NT2/D1 (cell line): ENCODE data around the gene ACOXL.

Experiments
- DNase-seq: peaks from one replicate; pipeline ENCODE4 v3.0.0-alpha.2; 2011; ENCODE audit warnings: low read depth, low spot score
- H3K27me3 ChIP-seq: 2 replicates; pipeline ENCODE4 v1.6.0; 2011; ENCODE audit warnings: mild to moderate bottlenecking; ENCODE audit not compliant: insufficient read length, insufficient read depth
- H3K36me3 ChIP-seq: 2 replicates; pipeline ENCODE4 v1.6.1; 2011; ENCODE audit warnings: mild to moderate bottlenecking, low read length, mixed read lengths; ENCODE audit not compliant: insufficient read depth, insufficient read length
- H3K4me1 ChIP-seq: 2 replicates; pipeline ENCODE4 v1.5.1; 2011; ENCODE audit not compliant: insufficient read depth, insufficient read length
- H3K4me3 ChIP-seq: 2 replicates; pipeline ENCODE4 v1.5.1; 2011; ENCODE audit warnings: low read depth; ENCODE audit not compliant: insufficient read length
- H3K9ac ChIP-seq: 2 replicates; pipeline ENCODE4 v1.6.0; 2011; ENCODE audit warnings: low read depth; ENCODE audit not compliant: insufficient read length
- H3K9me3 ChIP-seq: 2 replicates; pipeline ENCODE4 v1.5.1; 2011; ENCODE audit warnings: mild to moderate bottlenecking, low read length; ENCODE audit not compliant: insufficient read depth
- SUZ12 ChIP-seq: IDR thresholded peaks from 2 replicates; pipeline ENCODE4 v1.6.1; 2011; ENCODE audit not compliant: insufficient read length, insufficient read depth; ENCODE audit errors: extremely low read depth
- YY1 ChIP-seq: IDR thresholded peaks from 2 replicates; pipeline ENCODE4 v1.6.1; 2011; ENCODE audit not compliant: insufficient read length, insufficient read depth
- ZNF274 ChIP-seq: IDR thresholded peaks from 2 replicates; pipeline ENCODE4 v1.6.1; 2011; ENCODE audit warnings: mild to moderate bottlenecking, low read depth, low read length

ACOXL gene

GRCh38 chr2:111095434-111095833, 363.1 kb downstream of the ACOXL start:
- H3K27me3 ChIP-seq, result no peaks in the 10 kb centered on the region
- no peak for TF ChIP-seq SUZ12
- no peak for TF ChIP-seq YY1
- TF ChIP-seq ZNF274, result no peak
- H3K4me1 ChIP-seq, result no peaks in the 10 kb centered on the region
- no peak overlapping the region for H3K9ac ChIP-seq
- no peak overlapping the region for H3K4me3 ChIP-seq
- H3K9me3 ChIP-seq, result no peaks in the 10 kb centered on the region
- no peak for DNase-seq
- H3K36me3 ChIP-seq, result no peaks in the 10 kb centered on the region

- Histone ChIP-seq H3K27me3 (no peaks in the 10 kb centered on the region), H3K4me3 (no peak overlapping the region), H3K4me1 (peaks cover 2% of the 10 kb centered on the region), H3K36me3 (no peaks in the 10 kb centered on the region), H3K9me3 (no peaks in the 10 kb centered on the region), H3K9ac (no peak overlapping the region)
- DNase-seq, result no peak
- no peak for TF ChIP-seq ZNF274
- no peak for TF ChIP-seq SUZ12
- no peak for TF ChIP-seq YY1
These were observed 367.0 kb downstream of the ACOXL start for GRCh38 chr2:111099402-111099801.

GRCh38 chr2:111100087-111100764, 367.9 kb downstream of the ACOXL start:
- no peak overlapping the region for H3K9ac ChIP-seq
- no peak overlapping the region for H3K4me3 ChIP-seq
- H3K9me3 ChIP-seq, result no peaks in the 10 kb centered on the region
- DNase-seq, result no peak
- peaks cover 2% of the 10 kb centered on the region for H3K4me1 ChIP-seq
- TF ChIP-seq ZNF274 (no peak), YY1 (no peak), SUZ12 (no peak)
- H3K36me3 ChIP-seq, result no peaks in the 10 kb centered on the region
- no peaks in the 10 kb centered on the region for H3K27me3 ChIP-seq

GRCh38 chr2:111100765-111101162, 368.4 kb downstream of the ACOXL start:
- Histone ChIP-seq H3K4me3 (no peak overlapping the region), H3K9me3 (no peaks in the 10 kb centered on the region), H3K27me3 (no peaks in the 10 kb centered on the region), H3K9ac (no peak overlapping the region), H3K4me1 (peaks cover 2% of the 10 kb centered on the region), H3K36me3 (no peaks in the 10 kb centered on the region)
- no peak for DNase-seq
- TF ChIP-seq YY1, result no peak
- TF ChIP-seq ZNF274, result no peak
- no peak for TF ChIP-seq SUZ12

- Histone ChIP-seq H3K4me1 (peaks cover 2% of the 10 kb centered on the region), H3K9me3 (no peaks in the 10 kb centered on the region), H3K27me3 (no peaks in the 10 kb centered on the region), H3K4me3 (no peak overlapping the region), H3K36me3 (no peaks in the 10 kb centered on the region), H3K9ac (no peak overlapping the region)
- TF ChIP-seq SUZ12 (no peak), YY1 (no peak), ZNF274 (no peak)
- no peak for DNase-seq
These were observed 369.2 kb downstream of the ACOXL start for GRCh38 chr2:111101592-111101991.

GRCh38 chr2:111102216-111102615, 369.8 kb downstream of the ACOXL start:
- no peak for TF ChIP-seq ZNF274
- TF ChIP-seq SUZ12, result no peak
- peaks cover 2% of the 10 kb centered on the region for H3K4me1 ChIP-seq

GRCh38 chr2:111105926-111106325, 373.6 kb downstream of the ACOXL start:
- no peak for TF ChIP-seq YY1
- TF ChIP-seq ZNF274, result no peak
- TF ChIP-seq SUZ12, result no peak
- no peak overlapping the region for H3K9ac ChIP-seq

More at GRCh38 chr2:111102216-111102615, 369.8 kb downstream of the ACOXL start:
- H3K9ac ChIP-seq, result no peak overlapping the region
- H3K9me3 ChIP-seq, result no peaks in the 10 kb centered on the region
- no peaks in the 10 kb centered on the region for H3K36me3 ChIP-seq
- H3K27me3 ChIP-seq, result no peaks in the 10 kb centered on the region
- H3K4me3 ChIP-seq, result no peak overlapping the region
- DNase-seq, result no peak

GRCh38 chr2:111106706-111107105, 374.3 kb downstream of the ACOXL start:
- TF ChIP-seq SUZ12 (no peak), ZNF274 (no peak), YY1 (no peak)
- Histone ChIP-seq H3K36me3 (no peaks in the 10 kb centered on the region), H3K4me1 (peaks cover 2% of the 10 kb centered on the region), H3K9me3 (no peaks in the 10 kb centered on the region), H3K4me3 (no peak overlapping the region), H3K27me3 (no peaks in the 10 kb centered on the region), H3K9ac (no peak overlapping the region)
- DNase-seq, result no peak

More at GRCh38 chr2:111105926-111106325, 373.6 kb downstream of the ACOXL start:
- no peaks in the 10 kb centered on the region for H3K36me3 ChIP-seq
- DNase-seq, result no peak
- peaks cover 2% of the 10 kb centered on the region for H3K4me1 ChIP-seq
- H3K4me3 ChIP-seq, result no peak overlapping the region
- H3K27me3 ChIP-seq, result no peaks in the 10 kb centered on the region
- no peaks in the 10 kb centered on the region for H3K9me3 ChIP-seq
